GM12892 (cell line): ENCODE measurements around the gene ESPL1.

ENCODE experiments used
- POLR2A ChIP-seq: IDR thresholded peaks from 2 replicates; pipeline ENCODE4 v1.6.1; 2011; ENCODE audit warnings: low read depth, low read length, control low read depth
- POLR2AphosphoS5 ChIP-seq: IDR thresholded peaks from 2 replicates; pipeline ENCODE4 v1.6.1; 2011; ENCODE audit warnings: low read depth, low read length, control low read depth

DNA sequence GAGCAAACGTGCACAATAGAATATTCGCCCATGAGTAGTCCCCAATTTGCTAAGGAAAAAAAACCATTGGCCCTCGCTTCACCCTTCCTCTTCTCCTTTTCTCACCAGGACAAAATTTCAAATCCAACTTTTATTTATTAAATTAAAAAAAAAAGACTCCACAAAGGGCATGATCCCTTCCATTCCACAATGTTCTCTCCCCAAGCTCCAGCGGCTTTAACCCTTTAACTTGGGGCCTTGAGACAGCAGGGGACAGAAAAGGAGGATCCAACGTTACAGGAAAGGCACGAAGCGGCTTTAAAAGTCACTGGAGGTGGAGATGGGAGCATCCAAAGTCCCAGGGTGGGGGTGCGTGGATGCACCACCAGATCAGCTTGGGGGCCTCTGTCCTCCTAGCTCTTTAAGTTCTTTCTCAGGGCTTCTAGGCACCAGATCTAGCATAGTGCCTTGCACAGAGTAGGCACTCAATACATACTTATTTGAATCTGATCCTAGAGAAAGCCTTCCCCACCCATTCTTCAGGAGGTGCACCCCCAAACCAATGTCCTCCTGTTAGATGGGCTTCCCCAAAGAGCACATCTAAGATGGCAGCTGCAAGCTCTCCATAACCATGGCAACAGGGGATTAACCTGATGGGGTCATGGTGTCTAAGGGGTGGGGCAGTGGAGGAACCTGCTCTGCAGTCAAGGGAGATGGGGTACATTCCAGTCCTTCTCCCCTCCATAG is 58.5 kb downstream of the ESPL1 start:
- TF ChIP-seq POLR2A = no peak
- TF ChIP-seq POLR2AphosphoS5 = no peak
